HG02852 (cell line): Measurements from ENCODE around the gene ATAD1.
"Not testable (repeated sequence)": the region's sequence is repeated elsewhere in the genome, so short reads cannot be mapped to it uniquely, and the experiment has no call there.

Source experiments
- ATAC-seq: cut with Tn5 transposase; IDR thresholded peaks from one replicate; pipeline ENCODE4 v1.9.1; 2021; ENCODE audit warnings: mild to moderate bottlenecking, moderate library complexity; ENCODE audit not compliant: unreplicated experiment

Gene ATAD1

GRCh38 chr10:87760195-87760905, 57.7 kb downstream of the ATAD1 start:
- ATAC-seq = no peak

GRCh38 chr10:87759551-87759950, 58.5 kb downstream of the ATAD1 start:
- ATAC-seq = no peak

GRCh38 chr10:87757685-87758084, 60.3 kb downstream of the ATAD1 start:
- no peak for ATAC-seq

- ATAC-seq = no peak
Measured at GRCh38 chr10:87753995-87754866, 63.8 kb downstream of the ATAD1 start.

GRCh38 chr10:87752566-87752965, 65.5 kb downstream of the ATAD1 start:
- no peak for ATAC-seq

GRCh38 chr10:87751274-87751673, 66.8 kb downstream of the ATAD1 start:
- no peak for ATAC-seq

- peak; percentile 66 for ATAC-seq
Measured at GRCh38 chr10:87750817-87751216, 67.2 kb downstream of the ATAD1 start.

GRCh38 chr10:87750001-87750671, 67.9 kb downstream of the ATAD1 start:
- no peak for ATAC-seq

- not testable (repeated sequence) for ATAC-seq
Measured at GRCh38 chr10:87748244-87748643, 69.8 kb downstream of the ATAD1 start.

GRCh38 chr10:87746911-87747310, 71.1 kb downstream of the ATAD1 start:
- ATAC-seq = no peak

- no peak for ATAC-seq
Measured at GRCh38 chr10:87744606-87745005, 73.4 kb downstream of the ATAD1 start.

- ATAC-seq = not testable (repeated sequence)
Measured at GRCh38 chr10:87742992-87743610, 74.9 kb downstream of the ATAD1 start.

- no peak for ATAC-seq
Measured at GRCh38 chr10:87740254-87740655, 77.8 kb downstream of the ATAD1 start.

GRCh38 chr10:87739703-87740102, 78.3 kb downstream of the ATAD1 start:
- no peak for ATAC-seq

- ATAC-seq = not testable (repeated sequence)
Measured at GRCh38 chr10:87738253-87738652, 79.8 kb downstream of the ATAD1 start.

GRCh38 chr10:87734987-87735827, 82.8 kb downstream of the ATAD1 start:
- no peak for ATAC-seq

GRCh38 chr10:87733081-87733480, 84.9 kb downstream of the ATAD1 start:
- no peak for ATAC-seq

- ATAC-seq = no peak
Measured at GRCh38 chr10:87729940-87730339, 88.1 kb downstream of the ATAD1 start.

GRCh38 chr10:87724789-87725188, 93.2 kb downstream of the ATAD1 start:
- ATAC-seq = no peak

- no peak for ATAC-seq
Measured at GRCh38 chr10:87723500-87723899, 94.5 kb downstream of the ATAD1 start.
